A549 (cell line): ENCODE measurements around the gene CES4A.

Experiments
- EP300 ChIP-seq, 2 experiments: fragments of >200 bp; sonication (Bioruptor Twin); formaldehyde crosslinking; IDR thresholded peaks; 2 replicates in 1 of 2; 3 replicates in 1 of 2; pipeline ENCODE4 v1.6.1; 2016 to 2017
- JUN ChIP-seq, 2 experiments: fragments of >200 bp; sonication (Bioruptor Twin); formaldehyde crosslinking; IDR thresholded peaks; 2 replicates in 1 of 2; 3 replicates in 1 of 2; pipeline ENCODE4 v1.6.1; 2016 to 2017
- MYC ChIP-seq: IDR thresholded peaks from 2 replicates; pipeline ENCODE4 v1.6.1; 2012; ENCODE audit warnings: mild to moderate bottlenecking, inconsistent platforms, low read length, improper control_type of control experiment, borderline replicate concordance
- RAD21 ChIP-seq, 2 experiments: fragments of >200 bp in 1 of 2; sonication (Bioruptor Twin) in 1 of 2; formaldehyde crosslinking in 1 of 2; IDR thresholded peaks in 1 of 2; conservative IDR thresholded peaks in 1 of 2; 2 replicates in 1 of 2; 3 replicates in 1 of 2; pipeline ENCODE4 v1.6.1; 2012 to 2018; ENCODE audit warnings: inconsistent platforms in 1 of 2
- RCOR1 ChIP-seq: fragments of 150-350 bp; IDR thresholded peaks from 2 replicates; pipeline ENCODE4 v1.6.1; 2014; ENCODE audit warnings: antibody characterized with exemption, low read length, low read depth
- RFX5 ChIP-seq: fragments of 450-650 bp; IDR thresholded peaks from 2 replicates; pipeline ENCODE4 v1.7.1; 2014; ENCODE audit warnings: antibody characterized with exemption, mild to moderate bottlenecking, moderate library complexity
- RNF2 ChIP-seq: fragments of 200-600 bp; sonication (generic); IDR thresholded peaks from 2 replicates; pipeline ENCODE4 v1.6.1; 2016; ENCODE audit warnings: low read depth, mild to moderate bottlenecking, antibody characterized with exemption, moderate library complexity, borderline replicate concordance
- TF ChIP-seq, protein P1 (sequence below): fragments of >200 bp; sonication (Bioruptor Twin); formaldehyde crosslinking; IDR thresholded peaks from 3 replicates; pipeline ENCODE4 v1.5.1; 2016
- TF ChIP-seq, protein P2 (sequence below): fragments of 150-350 bp; IDR thresholded peaks from 2 replicates; pipeline ENCODE4 v1.6.1; 2014; ENCODE audit warnings: low read depth, mild to moderate bottlenecking, low read length

DNA sequence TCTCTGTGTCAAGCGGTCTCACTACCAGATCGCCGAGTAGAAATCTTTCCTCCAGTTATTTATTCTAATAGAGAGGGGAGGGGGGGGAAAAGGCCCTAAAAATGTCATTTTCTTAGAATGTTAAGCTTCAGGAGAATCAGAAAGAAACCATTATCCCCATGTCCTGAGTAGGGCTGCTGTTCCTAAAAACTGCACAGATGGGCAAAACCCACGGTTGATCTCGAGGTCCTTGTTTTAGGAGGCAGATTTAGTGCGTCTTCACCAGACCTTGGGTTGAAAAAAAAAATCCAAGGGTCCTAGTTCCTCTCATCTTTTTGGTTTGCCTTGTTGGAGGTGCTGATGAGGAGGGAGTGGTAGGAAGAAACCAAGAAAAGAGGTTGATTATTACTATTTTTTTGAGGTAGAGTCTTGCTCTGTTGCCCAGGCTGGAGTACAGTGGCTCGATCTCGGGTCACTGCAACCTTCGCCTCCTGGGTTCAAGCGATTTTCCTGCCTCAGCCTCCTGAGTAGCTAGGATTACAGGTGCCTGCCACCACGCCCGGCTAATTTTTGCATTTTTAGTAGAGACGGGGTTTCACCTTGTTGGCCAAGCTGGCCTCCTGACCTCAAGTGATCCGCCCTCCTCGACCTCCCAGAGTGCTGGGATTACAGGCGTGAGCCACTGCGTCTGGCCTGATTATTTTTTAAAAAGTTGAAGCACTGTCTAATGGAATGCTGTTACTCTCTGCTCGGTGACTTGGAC, 42.0 kb downstream of the CES4A start:
- TF ChIP-seq RAD21 (conservative IDR thresholded peaks at IDR 0.05 in 1 of 2, IDR thresholded peaks at IDR 0.05 in 1 of 2) (no peak), RNF2 (no peak), JUN (IDR thresholded peaks at IDR 0.05) (no peak), MYC (no peak), RFX5 (no peak), EP300 (IDR thresholded peaks at IDR 0.05) (no peak), RCOR1 (no peak)
- TF ChIP-seq, protein P1, sequence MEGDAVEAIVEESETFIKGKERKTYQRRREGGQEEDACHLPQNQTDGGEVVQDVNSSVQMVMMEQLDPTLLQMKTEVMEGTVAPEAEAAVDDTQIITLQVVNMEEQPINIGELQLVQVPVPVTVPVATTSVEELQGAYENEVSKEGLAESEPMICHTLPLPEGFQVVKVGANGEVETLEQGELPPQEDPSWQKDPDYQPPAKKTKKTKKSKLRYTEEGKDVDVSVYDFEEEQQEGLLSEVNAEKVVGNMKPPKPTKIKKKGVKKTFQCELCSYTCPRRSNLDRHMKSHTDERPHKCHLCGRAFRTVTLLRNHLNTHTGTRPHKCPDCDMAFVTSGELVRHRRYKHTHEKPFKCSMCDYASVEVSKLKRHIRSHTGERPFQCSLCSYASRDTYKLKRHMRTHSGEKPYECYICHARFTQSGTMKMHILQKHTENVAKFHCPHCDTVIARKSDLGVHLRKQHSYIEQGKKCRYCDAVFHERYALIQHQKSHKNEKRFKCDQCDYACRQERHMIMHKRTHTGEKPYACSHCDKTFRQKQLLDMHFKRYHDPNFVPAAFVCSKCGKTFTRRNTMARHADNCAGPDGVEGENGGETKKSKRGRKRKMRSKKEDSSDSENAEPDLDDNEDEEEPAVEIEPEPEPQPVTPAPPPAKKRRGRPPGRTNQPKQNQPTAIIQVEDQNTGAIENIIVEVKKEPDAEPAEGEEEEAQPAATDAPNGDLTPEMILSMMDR, result no peak
- TF ChIP-seq, protein P2, sequence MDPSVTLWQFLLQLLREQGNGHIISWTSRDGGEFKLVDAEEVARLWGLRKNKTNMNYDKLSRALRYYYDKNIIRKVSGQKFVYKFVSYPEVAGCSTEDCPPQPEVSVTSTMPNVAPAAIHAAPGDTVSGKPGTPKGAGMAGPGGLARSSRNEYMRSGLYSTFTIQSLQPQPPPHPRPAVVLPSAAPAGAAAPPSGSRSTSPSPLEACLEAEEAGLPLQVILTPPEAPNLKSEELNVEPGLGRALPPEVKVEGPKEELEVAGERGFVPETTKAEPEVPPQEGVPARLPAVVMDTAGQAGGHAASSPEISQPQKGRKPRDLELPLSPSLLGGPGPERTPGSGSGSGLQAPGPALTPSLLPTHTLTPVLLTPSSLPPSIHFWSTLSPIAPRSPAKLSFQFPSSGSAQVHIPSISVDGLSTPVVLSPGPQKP, result no peak
